Mucosa of stomach (tissue), 1 donor: Measurements from ENCODE around the gene PDZD7.
A peak's percentile ranks its signal among the peaks of the same experiment; 100 is the strongest.

ENCODE experiments used
- H3K27me3 ChIP-seq: one replicate; pipeline ENCODE4 v1.7.0; 2013; ENCODE audit warnings: mild to moderate bottlenecking, low read length; ENCODE audit not compliant: control insufficient read depth, insufficient read depth
- H3K36me3 ChIP-seq: one replicate; pipeline ENCODE4 v1.7.0; 2013; ENCODE audit warnings: low read length; ENCODE audit not compliant: control insufficient read depth, insufficient read depth
- H3K4me1 ChIP-seq: one replicate; pipeline ENCODE4 v1.7.0; 2013; ENCODE audit warnings: mild to moderate bottlenecking, low read length; ENCODE audit not compliant: control insufficient read depth, insufficient read depth
- H3K4me3 ChIP-seq: one replicate; pipeline ENCODE4 v1.7.0; 2013; ENCODE audit warnings: low read length
- H3K9ac ChIP-seq: one replicate; pipeline ENCODE4 v1.7.0; 2013; ENCODE audit warnings: mild to moderate bottlenecking, low read length, moderate library complexity
- H3K9me3 ChIP-seq: one replicate; pipeline ENCODE4 v1.7.0; 2013; ENCODE audit warnings: mild to moderate bottlenecking, low read length, moderate library complexity; ENCODE audit not compliant: control insufficient read depth
- donor health status: Pancreatic carcinoma.

Gene PDZD7

DNA sequence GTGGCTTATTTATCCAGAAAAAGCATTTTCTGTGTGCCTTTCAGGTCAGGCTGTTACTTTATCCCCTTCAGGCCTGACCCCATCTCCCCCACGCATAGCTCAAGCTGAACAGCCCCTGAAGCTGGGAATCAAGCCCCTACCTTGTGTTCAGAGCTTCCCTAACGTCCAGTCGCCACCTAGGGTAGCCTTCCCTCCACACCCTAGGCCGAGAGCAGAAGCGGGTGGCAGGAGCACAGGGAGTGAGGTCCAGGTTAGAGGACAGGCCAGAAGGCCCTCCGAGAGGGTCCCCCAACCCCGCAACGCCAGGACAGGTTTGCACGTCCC, 62.1 kb downstream of the PDZD7 start:
- H3K4me1 ChIP-seq, result peaks cover 41% of the 10 kb centered on the region
- no peaks in the 10 kb centered on the region for H3K9me3 ChIP-seq
- H3K36me3 ChIP-seq, result no peaks in the 10 kb centered on the region
- peak overlapping the region; percentile 58 for H3K4me3 ChIP-seq
- H3K27me3 ChIP-seq, result no peaks in the 10 kb centered on the region
- peak overlapping the region; percentile 52 for H3K9ac ChIP-seq

DNA sequence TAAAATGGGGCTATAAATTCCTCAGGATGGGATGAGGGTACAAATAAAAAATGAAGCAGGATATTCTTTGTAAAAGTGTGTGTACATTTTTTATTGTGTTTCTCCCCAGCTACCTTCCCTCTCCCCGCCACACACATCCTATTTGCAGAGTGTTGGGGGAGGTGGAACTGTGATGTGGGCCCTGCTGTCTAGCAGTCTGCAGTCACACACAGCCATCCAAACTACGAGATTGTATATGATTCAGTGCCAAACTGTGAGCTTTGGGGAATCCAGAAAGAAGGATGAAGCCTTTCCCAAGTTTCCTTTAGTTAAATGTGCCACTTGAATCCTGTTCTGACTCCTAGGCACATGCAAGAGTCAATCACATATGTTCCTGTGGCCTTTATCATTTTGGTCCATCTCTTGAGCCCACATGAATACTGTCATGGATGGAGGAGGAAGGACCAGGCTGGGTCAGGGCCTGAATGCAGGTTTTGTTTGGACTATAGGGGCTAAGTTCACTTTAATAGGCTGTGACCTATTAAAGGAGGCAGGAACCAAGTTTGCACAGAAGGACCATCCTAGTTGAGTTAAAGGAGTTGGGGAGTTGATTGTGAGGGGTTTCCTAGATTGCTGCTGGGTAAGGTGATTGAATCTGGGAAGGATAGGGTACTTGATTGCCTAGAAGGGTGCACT, 62.7 kb downstream of the PDZD7 start:
- H3K4me1 ChIP-seq, result peaks cover 41% of the 10 kb centered on the region
- peak overlapping the region; percentile 58 for H3K4me3 ChIP-seq
- no peaks in the 10 kb centered on the region for H3K36me3 ChIP-seq
- no peaks in the 10 kb centered on the region for H3K9me3 ChIP-seq
- no peak overlapping the region for H3K9ac ChIP-seq
- H3K27me3 ChIP-seq, result no peaks in the 10 kb centered on the region

DNA sequence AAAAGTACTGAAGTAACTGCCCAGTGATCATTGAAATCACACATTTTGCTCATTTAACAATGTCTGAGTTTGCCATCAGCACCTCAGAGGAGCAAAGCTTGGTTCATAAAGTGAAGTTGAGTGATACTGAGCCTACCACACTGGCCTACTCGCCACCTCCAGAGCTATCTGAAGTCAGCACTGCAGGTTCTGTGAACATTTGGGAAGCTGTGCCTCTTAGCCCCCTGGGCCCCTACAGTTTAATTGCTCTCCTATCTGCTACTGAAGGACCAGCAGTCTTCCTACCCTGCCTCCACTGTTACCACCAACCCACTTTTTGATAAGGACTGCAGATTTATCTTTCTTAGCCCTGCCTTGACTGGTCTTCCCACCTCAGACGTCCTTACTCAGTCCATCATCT, 63.6 kb downstream of the PDZD7 start:
- Histone ChIP-seq H3K9ac (no peak overlapping the region), H3K9me3 (no peaks in the 10 kb centered on the region), H3K27me3 (no peaks in the 10 kb centered on the region), H3K36me3 (no peaks in the 10 kb centered on the region), H3K4me1 (peaks cover 33% of the 10 kb centered on the region), H3K4me3 (no peak overlapping the region)

DNA sequence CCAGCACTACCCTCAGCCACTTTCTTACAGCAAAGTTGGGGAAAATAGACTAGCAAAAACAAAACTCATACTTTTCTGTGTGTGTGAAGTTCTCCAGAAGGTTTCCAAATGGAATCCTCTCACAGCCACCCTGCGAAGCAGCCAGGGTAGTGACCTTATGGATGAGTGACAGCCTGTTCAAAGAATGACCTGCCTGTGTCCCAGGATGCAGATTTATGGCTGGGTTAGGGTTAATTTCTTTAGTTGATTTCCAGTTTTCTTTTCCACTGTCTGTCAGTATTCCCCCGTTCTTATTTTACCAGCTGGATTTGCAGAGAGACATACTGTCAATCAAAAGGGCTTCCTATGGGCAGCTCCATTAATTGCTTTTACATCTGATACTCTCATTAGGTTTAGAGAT, 64.0 kb downstream of the PDZD7 start:
- H3K9me3 ChIP-seq, result no peaks in the 10 kb centered on the region
- H3K4me1 ChIP-seq, result peaks cover 28% of the 10 kb centered on the region
- H3K4me3 ChIP-seq, result no peak overlapping the region
- no peak overlapping the region for H3K9ac ChIP-seq
- no peaks in the 10 kb centered on the region for H3K27me3 ChIP-seq
- H3K36me3 ChIP-seq, result no peaks in the 10 kb centered on the region

DNA sequence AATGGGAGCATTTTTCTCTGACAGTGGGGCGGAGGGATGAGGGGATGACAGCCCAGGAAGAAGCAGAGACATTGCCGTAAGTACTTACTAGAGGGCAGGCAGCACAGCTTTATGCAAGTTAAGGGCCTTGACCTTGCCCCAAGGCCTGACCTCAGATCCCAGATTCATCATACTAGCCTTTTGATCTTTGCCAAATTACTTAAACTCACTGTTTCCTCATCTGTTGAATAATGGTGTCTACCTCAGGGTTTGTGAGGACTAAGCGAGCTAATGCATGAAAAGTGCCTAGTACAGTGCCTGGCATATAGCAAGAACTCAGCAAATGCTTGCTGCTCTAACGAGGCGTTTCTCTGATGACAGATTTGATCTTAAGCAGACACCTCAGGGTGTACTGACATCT, 65.1 kb downstream of the PDZD7 start:
- no peaks in the 10 kb centered on the region for H3K27me3 ChIP-seq
- H3K9me3 ChIP-seq, result no peaks in the 10 kb centered on the region
- H3K4me3 ChIP-seq, result no peak overlapping the region
- H3K9ac ChIP-seq, result no peak overlapping the region
- H3K36me3 ChIP-seq, result no peaks in the 10 kb centered on the region
- H3K4me1 ChIP-seq, result peaks cover 18% of the 10 kb centered on the region

DNA sequence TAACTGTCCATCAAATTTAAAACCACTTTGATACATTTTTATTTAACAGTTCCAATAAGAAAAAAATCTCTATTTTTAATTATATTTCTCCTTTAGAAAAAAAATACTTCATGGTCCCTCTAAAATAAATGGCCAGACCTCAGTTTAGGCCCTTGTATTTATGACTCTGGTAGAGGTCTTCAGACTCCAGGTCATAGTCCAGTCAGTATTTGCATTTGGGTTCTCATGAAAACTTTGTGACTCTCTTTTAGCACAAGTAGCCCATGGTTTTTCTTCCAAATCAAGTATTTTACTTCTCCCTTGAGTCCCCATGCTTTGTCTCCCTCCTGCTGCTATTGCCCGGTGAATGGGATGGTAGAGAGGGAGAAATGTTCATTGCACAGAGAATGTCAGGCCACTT, 67.1 kb downstream of the PDZD7 start:
- peaks cover 9% of the 10 kb centered on the region for H3K4me1 ChIP-seq
- no peak overlapping the region for H3K9ac ChIP-seq
- H3K9me3 ChIP-seq, result no peaks in the 10 kb centered on the region
- no peaks in the 10 kb centered on the region for H3K36me3 ChIP-seq
- no peak overlapping the region for H3K4me3 ChIP-seq
- no peaks in the 10 kb centered on the region for H3K27me3 ChIP-seq

DNA sequence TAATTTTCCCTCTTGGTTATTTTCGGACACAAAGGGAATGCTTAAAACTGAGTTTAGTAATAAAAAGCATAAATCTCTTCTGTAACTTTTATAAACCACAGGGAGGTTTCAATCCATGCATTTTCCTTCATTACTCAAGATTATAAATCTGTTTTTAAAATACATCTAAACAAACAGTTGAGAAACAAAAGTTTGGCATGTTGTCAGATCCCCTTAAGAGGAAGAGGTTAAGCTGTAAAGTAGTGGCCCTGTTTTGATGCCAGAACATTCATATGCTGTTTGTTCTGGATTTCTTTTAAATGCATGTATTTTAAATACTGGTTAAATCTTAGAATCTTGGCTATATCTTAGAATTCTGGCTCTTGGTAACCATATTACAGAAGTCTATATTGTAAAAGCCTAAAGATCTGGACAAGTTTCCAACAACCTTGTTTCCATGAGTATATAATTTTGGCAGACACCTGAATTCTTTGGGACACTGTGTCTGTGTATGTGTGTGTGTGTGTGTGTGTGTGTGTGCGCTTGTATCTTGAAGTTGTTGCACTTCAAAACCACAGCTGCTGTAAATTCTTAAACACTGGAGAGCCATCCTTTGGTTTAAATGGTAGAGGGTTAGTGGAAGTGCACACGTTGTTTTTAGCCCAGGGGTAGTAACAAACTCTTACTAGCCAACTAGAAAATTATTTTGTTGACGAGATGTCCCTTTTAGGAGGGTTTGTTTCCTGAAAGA, 68.4 kb downstream of the PDZD7 start:
- no peak overlapping the region for H3K4me3 ChIP-seq
- no peaks in the 10 kb centered on the region for H3K36me3 ChIP-seq
- no peaks in the 10 kb centered on the region for H3K4me1 ChIP-seq
- H3K9ac ChIP-seq, result no peak overlapping the region
- H3K9me3 ChIP-seq, result no peaks in the 10 kb centered on the region
- H3K27me3 ChIP-seq, result no peaks in the 10 kb centered on the region

DNA sequence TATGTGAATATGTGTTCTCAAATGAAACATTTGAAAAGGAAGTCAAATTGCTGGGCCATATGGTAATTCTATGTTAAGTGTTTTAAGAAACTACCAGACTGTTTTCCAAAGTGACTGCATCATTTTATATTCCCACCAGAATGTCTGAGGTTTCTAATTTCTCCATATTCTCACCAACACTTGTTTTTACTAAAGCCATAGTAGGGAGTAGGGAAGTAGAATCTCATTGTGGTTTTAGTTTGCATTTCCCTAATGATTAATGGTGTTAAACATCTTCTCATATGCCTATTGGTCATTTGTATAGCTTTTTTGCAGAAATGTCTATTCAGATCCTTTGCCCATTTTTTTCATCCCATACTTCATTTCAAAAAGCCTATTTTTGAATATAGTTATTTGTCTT, 70.7 kb downstream of the PDZD7 start:
- H3K36me3 ChIP-seq, result no peaks in the 10 kb centered on the region

More for the DNA sequence above, 70.7 kb downstream of the PDZD7 start:
- Histone ChIP-seq H3K4me1 (no peaks in the 10 kb centered on the region), H3K27me3 (no peaks in the 10 kb centered on the region), H3K9ac (no peak overlapping the region), H3K9me3 (no peaks in the 10 kb centered on the region), H3K4me3 (no peak overlapping the region)
